NAMALWA (cell line): ENCODE results near the gene RB1.
"Not testable (repeated sequence)": the region's sequence is repeated elsewhere in the genome, so short reads cannot be mapped to it uniquely, and the experiment has no call there.

ENCODE experiments used
- DNase-seq: peaks from one replicate; pipeline ENCODE4 v3.0.0-alpha.2; 2015; ENCODE audit warnings: low spot score

The RB1 gene

GRCh38 chr13:48410199-48410598, 106.6 kb downstream of the RB1 start:
- no peak for DNase-seq

GRCh38 chr13:48411147-48411794, 107.7 kb downstream of the RB1 start:
- no peak for DNase-seq

DNA sequence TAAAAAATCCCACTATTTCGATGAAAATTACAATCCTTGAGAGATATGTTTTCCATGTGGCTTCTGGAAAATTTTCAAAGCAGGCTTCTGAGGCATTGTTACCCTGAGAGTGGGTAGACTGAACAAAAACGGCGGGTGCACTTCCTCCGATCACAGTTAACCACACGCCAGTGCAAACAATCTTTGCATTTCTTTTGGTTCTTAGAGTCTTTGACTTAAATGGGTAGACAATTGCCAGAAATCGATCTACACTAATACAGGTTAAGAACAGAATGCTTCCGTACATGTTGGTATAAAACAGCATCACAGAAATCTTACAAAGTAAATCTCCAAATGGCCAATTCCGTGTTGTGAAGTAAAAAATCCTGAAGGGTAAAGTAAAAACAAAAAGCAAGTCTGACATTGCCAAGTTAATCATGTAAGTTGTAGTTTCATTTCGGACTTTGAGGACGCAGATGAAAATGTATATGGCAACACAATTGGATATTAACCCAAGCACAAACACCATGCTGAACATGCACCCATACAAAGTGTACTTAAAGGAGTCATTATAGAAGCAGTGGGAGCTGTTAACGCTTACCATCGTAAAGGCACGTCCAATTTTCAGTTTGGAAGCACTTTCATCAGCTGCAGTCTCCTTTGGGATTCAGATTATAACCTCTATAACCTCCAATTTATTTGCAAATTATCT, 108.4 kb downstream of the RB1 start:
- no peak for DNase-seq

GRCh38 chr13:48412881-48413351, 109.4 kb downstream of the RB1 start, which contains the start of gene LPAR6:
Gene LPAR6, minus strand, starts transcription at chr13:48413113. Its CDS starts 690 bp downstream, at chr13:48412423.
- DNase-seq, result no peak

GRCh38 chr13:48414501-48414900, 111.0 kb downstream of the RB1 start:
- no peak for DNase-seq

- DNase-seq, result no peak
Measured at GRCh38 chr13:48415516-48415915, 112.0 kb downstream of the RB1 start.

DNA sequence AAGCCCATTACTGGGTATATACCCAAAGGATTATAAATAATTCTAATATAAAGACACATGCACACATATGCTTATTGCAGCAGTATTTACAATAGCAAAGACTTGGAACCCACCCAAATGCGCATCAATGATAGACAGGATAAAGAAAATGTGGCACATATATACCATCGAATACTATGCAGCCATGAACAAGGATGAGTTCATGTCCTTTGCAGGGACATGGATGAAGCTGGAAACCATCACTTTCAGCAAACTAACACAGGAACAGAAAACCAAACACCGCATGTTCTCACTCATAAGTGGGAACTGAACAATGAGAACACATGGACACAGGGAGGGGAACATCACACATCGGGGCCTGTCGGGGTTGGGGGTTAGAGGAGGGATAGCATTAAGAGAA, 118.5 kb downstream of the RB1 start:
- not testable (repeated sequence) for DNase-seq

- no peak for DNase-seq
Measured at GRCh38 chr13:48424212-48424611, 120.7 kb downstream of the RB1 start.

DNA sequence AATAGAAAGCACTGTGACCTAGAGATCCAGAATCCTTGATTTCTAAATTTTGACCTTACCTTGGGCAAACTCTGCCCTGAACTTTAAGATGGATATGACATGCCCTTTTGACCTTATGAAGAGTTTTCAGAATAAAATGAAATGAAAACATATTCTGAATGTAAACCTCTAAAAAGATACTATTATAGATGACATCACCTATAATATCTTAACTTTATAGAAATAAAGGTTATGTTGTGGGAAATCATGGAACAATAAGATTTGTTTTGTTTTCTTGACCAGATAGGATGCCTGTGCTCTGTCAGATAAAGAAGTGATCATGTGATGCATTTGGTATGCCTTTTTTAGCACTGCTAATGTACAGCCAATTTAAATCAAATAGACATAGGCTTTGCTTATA, 122.5 kb downstream of the RB1 start:
- DNase-seq, result no peak

GRCh38 chr13:48426755-48427298, 123.3 kb downstream of the RB1 start:
- not testable (repeated sequence) for DNase-seq

DNA sequence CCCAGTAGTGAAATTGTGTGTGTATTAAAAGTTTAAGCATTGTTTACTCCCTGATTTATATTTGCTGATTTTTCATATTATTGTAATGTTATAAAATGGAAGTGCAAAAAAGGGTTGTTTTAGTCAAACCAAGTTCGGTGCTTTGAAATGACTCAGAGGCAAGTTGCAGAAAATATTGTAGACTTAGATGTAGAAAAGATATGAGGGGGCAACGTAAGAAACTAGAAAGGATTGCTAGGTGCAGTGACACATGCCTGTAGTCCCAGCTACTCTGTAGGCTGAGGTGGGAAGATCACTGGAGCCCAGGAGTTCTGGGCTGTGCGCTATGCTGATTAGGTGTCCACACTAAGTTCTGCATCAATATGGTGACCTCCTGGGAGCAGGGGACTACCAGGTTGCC, 125.5 kb downstream of the RB1 start:
- no peak for DNase-seq

DNA sequence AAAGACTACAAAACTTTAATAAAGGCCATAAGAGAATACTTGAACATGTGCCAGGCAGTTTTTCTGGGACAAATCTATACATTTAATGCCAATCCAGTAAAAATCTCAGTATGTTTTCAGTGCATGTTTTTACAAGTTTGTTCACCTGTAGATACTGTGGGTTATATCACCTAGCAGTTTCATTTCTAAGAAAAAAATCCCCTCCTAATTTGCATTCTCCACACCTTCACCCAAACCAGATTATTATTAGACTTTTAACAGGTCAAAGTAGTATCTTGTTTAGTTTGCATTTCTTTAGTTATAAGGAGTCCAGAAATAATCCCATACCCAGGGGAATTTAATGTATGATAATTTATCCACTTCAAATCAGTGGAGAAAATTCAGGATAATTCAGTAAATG, 126.3 kb downstream of the RB1 start:
- no peak for DNase-seq

DNA sequence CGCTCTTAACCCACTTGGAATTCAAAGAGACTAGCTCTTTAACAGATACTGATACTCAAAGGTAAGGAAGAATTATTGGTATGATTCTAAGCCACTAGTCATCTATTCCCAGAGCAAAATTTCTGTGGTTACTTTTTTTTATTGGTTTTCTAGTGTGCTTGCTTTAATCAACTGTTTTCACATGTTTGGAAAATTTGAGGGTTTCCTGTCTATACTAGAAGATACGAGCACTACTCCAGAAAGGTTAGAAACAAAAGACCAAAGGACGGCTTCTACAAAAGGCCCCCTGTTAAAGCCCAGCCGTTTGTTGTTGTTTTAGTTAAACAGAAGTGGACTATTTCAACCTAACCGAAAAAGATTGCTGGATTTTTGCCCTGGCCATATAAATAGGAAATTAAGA, 127.9 kb downstream of the RB1 start:
- DNase-seq, result no peak

- no peak for DNase-seq
Measured at GRCh38 chr13:48431987-48432615, 128.6 kb downstream of the RB1 start.

- DNase-seq, result no peak
Measured at GRCh38 chr13:48434200-48434599, 130.6 kb downstream of the RB1 start.

DNA sequence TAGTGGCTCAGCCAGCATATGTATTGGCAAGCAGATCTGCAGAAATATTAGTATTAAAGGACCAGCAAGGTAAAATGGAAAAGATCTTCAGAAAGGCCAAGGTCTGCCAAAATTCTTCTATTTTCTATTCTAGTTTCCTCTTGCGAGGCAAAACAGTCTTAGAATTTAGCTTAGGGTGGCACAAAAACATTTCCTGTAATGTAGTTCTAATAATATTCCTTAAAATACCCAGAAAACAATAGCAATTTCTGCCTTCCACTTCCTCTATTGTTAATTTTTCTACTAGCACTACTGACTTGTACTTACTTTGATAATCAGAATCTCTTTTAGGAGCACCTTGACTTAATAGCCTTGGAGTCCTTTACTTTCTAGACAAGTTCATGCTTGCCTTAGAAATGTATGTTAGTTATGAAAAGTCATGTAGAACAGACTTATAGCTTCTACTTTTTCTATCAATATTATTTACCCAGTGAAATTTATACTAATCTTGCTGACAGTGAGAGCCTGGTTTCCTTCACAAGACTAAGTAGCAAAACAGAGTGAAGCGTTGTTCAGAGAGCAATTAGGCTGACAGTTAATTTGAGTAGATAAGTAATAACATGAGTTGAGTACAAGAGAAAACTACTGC, 133.2 kb downstream of the RB1 start:
- DNase-seq, result no peak

GRCh38 chr13:48437371-48437770, 133.8 kb downstream of the RB1 start:
- DNase-seq, result no peak

DNA sequence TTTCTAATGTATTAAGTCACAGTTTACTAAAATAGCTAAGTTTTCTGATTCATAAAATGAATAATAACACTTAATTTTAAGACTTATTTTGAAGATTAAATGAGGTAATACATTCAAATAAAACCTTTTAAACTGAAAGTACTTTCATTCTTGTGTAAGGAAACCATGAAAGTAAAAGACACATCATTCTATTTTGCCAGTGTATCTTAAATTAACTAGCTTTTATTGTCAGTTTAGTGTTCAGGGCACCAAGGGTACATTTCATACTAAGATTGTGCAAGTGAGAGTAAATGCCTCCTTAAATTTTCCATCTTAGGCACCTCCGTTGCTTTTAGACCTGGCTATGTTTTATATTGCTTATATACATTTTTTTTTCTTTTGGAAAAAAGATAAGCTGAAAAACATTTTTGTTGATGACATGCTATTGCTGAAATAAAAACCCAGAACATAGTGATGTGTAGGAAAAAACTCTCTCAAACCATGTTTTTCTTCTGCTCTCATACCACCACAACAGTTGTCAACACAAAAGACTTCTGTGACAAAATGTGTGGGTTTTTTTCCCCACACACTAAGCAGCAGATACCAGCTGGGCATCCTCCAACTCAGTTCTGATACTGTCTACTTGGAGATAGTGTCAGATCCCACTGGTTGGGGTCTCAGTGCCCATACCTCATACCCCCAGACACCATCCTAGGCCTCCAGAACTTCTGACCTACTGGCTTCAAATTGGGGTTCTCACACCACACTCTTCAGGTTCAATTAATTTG, 140.1 kb downstream of the RB1 start:
- DNase-seq, result no peak

DNA sequence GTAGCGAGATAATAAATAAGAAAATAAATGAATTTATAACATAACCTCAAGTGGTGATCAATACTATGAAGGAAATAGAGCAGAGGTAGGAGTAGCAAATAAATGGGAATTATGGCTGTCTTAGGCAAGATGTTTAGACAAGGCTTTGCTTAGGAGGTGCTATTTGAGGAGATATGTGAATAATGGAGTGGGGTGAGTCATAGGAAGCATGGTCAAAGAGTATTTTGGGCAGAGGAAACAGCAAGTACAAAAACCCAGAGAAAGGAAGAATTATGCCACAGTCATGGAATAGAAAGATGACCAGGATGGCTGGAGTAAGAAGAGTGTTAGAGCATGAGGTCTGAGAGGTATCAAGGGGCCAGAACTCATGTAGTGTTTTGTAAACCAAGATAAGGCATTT, 142.9 kb downstream of the RB1 start:
- DNase-seq, result no peak

GRCh38 chr13:48448285-48448958, 144.9 kb downstream of the RB1 start:
- DNase-seq, result no peak

- DNase-seq, result peak; percentile 9
Measured at GRCh38 chr13:48448959-48449614, 145.5 kb downstream of the RB1 start.
